ENCODE results near the gene TGM2.

DNA sequence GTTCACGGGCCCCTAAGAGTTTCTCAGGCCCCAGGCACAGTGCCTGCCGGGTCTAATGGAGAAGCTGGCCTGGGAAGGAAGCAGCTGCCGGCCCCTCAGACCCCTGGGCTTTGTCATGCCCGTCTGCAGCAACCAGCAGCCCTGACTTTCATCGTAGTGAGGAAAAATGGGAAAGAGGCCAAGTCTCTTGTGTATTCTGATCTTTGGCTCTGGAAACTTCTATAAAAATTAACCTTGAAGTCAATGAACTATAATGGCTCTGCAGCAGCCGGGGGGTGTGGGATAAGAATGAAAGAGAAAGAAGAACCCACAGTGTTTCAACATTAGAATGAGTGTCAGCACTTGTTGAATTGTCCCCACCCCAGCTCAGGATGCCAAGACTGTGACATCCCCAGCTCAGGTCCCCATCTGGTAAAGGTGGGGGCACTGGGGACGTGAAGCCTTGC is 12.9 kb downstream of the TGM2 start:
- TF ChIP-seq POLR2AphosphoS5 (IDR thresholded peaks at IDR 0.05; ENCODE audit: borderline replicate concordance, low read depth, low read length) (no peak), FOXP2 (optimal IDR thresholded peaks at IDR 0.05; ENCODE audit: control extremely low read depth, extremely low read length, insufficient read depth) (no peak), EZH2 (IDR thresholded peaks at IDR 0.05) (no peak)
